ENCODE data around the gene MAL. TPM values are rescaled to one million over a fixed set of nuclear protein-coding genes. Genes with fewer than 3 reads are reported as not detected.

The MAL gene
- not detected in 2 replicates for total RNA-seq
- long read RNA-seq = 0 reads

GRCh38 chr2:95025406-95026319 is at the start of gene MAL:
TSS of gene MAL (plus strand) at chr2:95025708. CDS start at chr2:95025793, 85 bp downstream.
- no peak for DNase-seq (ENCODE audit: extremely low spot score, unreplicated experiment)
- Mint-ChIP-seq H3K4me1 (ENCODE audit: unreplicated experiment) (peaks cover 9% of the 10 kb centered on the region), H3K4me3 (ENCODE audit: unreplicated experiment) (peak within 1 kb of the TSS; percentile 66), H3K36me3 (ENCODE audit: unreplicated experiment) (no peaks in the 10 kb centered on the region), H3K27ac (ENCODE audit: unreplicated experiment) (no peak within 1 kb of the TSS), H3K27me3 (ENCODE audit: unreplicated experiment) (peaks cover 55% of the 10 kb centered on the region), H3K9me3 (ENCODE audit: unreplicated experiment) (no peaks in the 10 kb centered on the region)
- no peak for TF ChIP-seq CTCF (IDR thresholded peaks at IDR 0.05)

GRCh38 chr2:94977826-94978225 is 47.7 kb upstream of the MAL start:
- no peaks in the 10 kb centered on the region for H3K27me3 Mint-ChIP-seq (ENCODE audit: unreplicated experiment)
- H3K36me3 Mint-ChIP-seq (ENCODE audit: unreplicated experiment) = no peaks in the 10 kb centered on the region
- no peaks in the 10 kb centered on the region for H3K4me1 Mint-ChIP-seq (ENCODE audit: unreplicated experiment)

GRCh38 chr2:94978917-94979316 is 46.6 kb upstream of the MAL start:
- no peaks in the 10 kb centered on the region for H3K4me1 Mint-ChIP-seq (ENCODE audit: unreplicated experiment)
- no peaks in the 10 kb centered on the region for H3K27me3 Mint-ChIP-seq (ENCODE audit: unreplicated experiment)
- H3K4me3 Mint-ChIP-seq (ENCODE audit: unreplicated experiment) = no peak overlapping the region
- H3K9me3 Mint-ChIP-seq (ENCODE audit: unreplicated experiment) = no peaks in the 10 kb centered on the region
- H3K27ac Mint-ChIP-seq (ENCODE audit: unreplicated experiment) = no peak overlapping the region
- no peak for DNase-seq (ENCODE audit: extremely low spot score, unreplicated experiment)
- TF ChIP-seq CTCF (IDR thresholded peaks at IDR 0.05) = no peak
- H3K36me3 Mint-ChIP-seq (ENCODE audit: unreplicated experiment) = no peaks in the 10 kb centered on the region

More at GRCh38 chr2:94977826-94978225, 47.7 kb upstream of the MAL start:
- peak; percentile 71 for DNase-seq (ENCODE audit: extremely low spot score, unreplicated experiment)
- Mint-ChIP-seq H3K27ac (ENCODE audit: unreplicated experiment) (no peak overlapping the region), H3K9me3 (ENCODE audit: unreplicated experiment) (no peaks in the 10 kb centered on the region), H3K4me3 (ENCODE audit: unreplicated experiment) (no peak overlapping the region)
- no peak for TF ChIP-seq CTCF (IDR thresholded peaks at IDR 0.05)

GRCh38 chr2:94979406-94980375 is 45.8 kb upstream of the MAL start:
- no peak for TF ChIP-seq CTCF (IDR thresholded peaks at IDR 0.05)
- no peak for DNase-seq (ENCODE audit: extremely low spot score, unreplicated experiment)
- no peaks in the 10 kb centered on the region for H3K9me3 Mint-ChIP-seq (ENCODE audit: unreplicated experiment)
- H3K4me1 Mint-ChIP-seq (ENCODE audit: unreplicated experiment) = no peaks in the 10 kb centered on the region
- no peaks in the 10 kb centered on the region for H3K27me3 Mint-ChIP-seq (ENCODE audit: unreplicated experiment)
- H3K27ac Mint-ChIP-seq (ENCODE audit: unreplicated experiment) = no peak overlapping the region
- H3K36me3 Mint-ChIP-seq (ENCODE audit: unreplicated experiment) = no peaks in the 10 kb centered on the region
- no peak overlapping the region for H3K4me3 Mint-ChIP-seq (ENCODE audit: unreplicated experiment)

Measured in osteocyte (in vitro differentiated cells).